Measurements from ENCODE around the gene CCDC150. TPM values are rescaled to one million over a fixed set of nuclear protein-coding genes. Genes with fewer than 3 reads are reported as not detected.
"Not testable (repeated sequence)": the region's sequence is repeated elsewhere in the genome, so short reads cannot be mapped to it uniquely, and the experiment has no call there.

CCDC150 gene
- total RNA-seq, 1 donor: 5.8 TPM

- H3K4me3 ChIP-seq (ENCODE audit: insufficient read depth, low read length): no peak overlapping the region
- H2AFZ ChIP-seq (ENCODE audit: low read length): peak overlapping the region; percentile 23
- DNase-seq (ENCODE audit: insufficient read length, low spot score, missing footprints): no peak
- H3K9me3 ChIP-seq (ENCODE audit: low read depth, low read length): no peaks in the 10 kb centered on the region
- peaks cover 10% of the 10 kb centered on the region for H3K4me1 ChIP-seq (ENCODE audit: insufficient read depth, low read length)
- no peaks in the 10 kb centered on the region for H3K79me2 ChIP-seq (ENCODE audit: insufficient read depth, low read length)
- TF ChIP-seq, protein P1, sequence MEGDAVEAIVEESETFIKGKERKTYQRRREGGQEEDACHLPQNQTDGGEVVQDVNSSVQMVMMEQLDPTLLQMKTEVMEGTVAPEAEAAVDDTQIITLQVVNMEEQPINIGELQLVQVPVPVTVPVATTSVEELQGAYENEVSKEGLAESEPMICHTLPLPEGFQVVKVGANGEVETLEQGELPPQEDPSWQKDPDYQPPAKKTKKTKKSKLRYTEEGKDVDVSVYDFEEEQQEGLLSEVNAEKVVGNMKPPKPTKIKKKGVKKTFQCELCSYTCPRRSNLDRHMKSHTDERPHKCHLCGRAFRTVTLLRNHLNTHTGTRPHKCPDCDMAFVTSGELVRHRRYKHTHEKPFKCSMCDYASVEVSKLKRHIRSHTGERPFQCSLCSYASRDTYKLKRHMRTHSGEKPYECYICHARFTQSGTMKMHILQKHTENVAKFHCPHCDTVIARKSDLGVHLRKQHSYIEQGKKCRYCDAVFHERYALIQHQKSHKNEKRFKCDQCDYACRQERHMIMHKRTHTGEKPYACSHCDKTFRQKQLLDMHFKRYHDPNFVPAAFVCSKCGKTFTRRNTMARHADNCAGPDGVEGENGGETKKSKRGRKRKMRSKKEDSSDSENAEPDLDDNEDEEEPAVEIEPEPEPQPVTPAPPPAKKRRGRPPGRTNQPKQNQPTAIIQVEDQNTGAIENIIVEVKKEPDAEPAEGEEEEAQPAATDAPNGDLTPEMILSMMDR (IDR thresholded peaks at IDR 0.05; ENCODE audit: extremely low read depth, low read depth, low read length): no peak
- no peak overlapping the region for H3K4me2 ChIP-seq (ENCODE audit: insufficient read depth, low read length)
- no peaks in the 10 kb centered on the region for H3K36me3 ChIP-seq (ENCODE audit: insufficient read depth, low read length)
- no peak overlapping the region for H3K27ac ChIP-seq (ENCODE audit: low read depth, low read length)
- H4K20me1 ChIP-seq (ENCODE audit: insufficient read depth, low read length): no peaks in the 10 kb centered on the region
- no peaks in the 10 kb centered on the region for H3K27me3 ChIP-seq (ENCODE audit: insufficient read depth, low read length)
These were observed 58.3 kb downstream of the CCDC150 start for GRCh38 chr2:196697825-196698224.

GRCh38 chr2:196702641-196703040 lies 63.1 kb downstream of the CCDC150 start:
- Histone ChIP-seq H2AFZ (ENCODE audit: low read length) (no peak overlapping the region), H3K4me3 (ENCODE audit: insufficient read depth, low read length) (no peak overlapping the region), H3K79me2 (ENCODE audit: insufficient read depth, low read length) (no peaks in the 10 kb centered on the region), H3K36me3 (ENCODE audit: insufficient read depth, low read length) (no peaks in the 10 kb centered on the region), H3K4me2 (ENCODE audit: insufficient read depth, low read length) (no peak overlapping the region), H3K27ac (ENCODE audit: low read depth, low read length) (peak overlapping the region; percentile 73), H4K20me1 (ENCODE audit: insufficient read depth, low read length) (no peaks in the 10 kb centered on the region), H3K4me1 (ENCODE audit: insufficient read depth, low read length) (peaks cover 6% of the 10 kb centered on the region), H3K9me3 (ENCODE audit: low read depth, low read length) (no peaks in the 10 kb centered on the region), H3K27me3 (ENCODE audit: insufficient read depth, low read length) (no peaks in the 10 kb centered on the region)
- no peak for DNase-seq (ENCODE audit: insufficient read length, low spot score, missing footprints)
- TF ChIP-seq, protein P1 (IDR thresholded peaks at IDR 0.05; ENCODE audit: extremely low read depth, low read depth, low read length): no peak

DNA sequence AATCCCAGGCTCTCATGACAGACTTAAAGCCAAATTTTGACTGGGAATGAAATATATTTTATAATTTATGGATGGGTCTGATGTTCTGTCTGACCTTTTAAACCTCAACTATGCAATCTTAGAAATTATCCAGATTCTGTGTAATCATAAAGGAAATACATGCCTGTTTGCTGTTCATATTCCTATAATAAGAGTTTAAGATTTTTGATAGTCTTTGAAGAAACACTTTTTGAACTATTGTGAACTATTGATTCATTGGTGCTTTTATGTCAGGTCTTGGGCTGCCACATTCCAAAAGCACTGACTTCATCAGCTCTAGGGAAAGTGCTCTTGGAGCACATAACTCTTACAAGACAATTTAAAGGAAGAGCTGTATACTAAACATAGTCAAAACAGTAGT lies 64.2 kb downstream of the CCDC150 start:
- H3K4me2 ChIP-seq (ENCODE audit: insufficient read depth, low read length): no peak overlapping the region
- peak overlapping the region; percentile 2 for H3K27ac ChIP-seq (ENCODE audit: low read depth, low read length)
- no peak for DNase-seq (ENCODE audit: insufficient read length, low spot score, missing footprints)
- no peak overlapping the region for H2AFZ ChIP-seq (ENCODE audit: low read length)
- H3K9me3 ChIP-seq (ENCODE audit: low read depth, low read length): no peaks in the 10 kb centered on the region
- no peak overlapping the region for H3K4me3 ChIP-seq (ENCODE audit: insufficient read depth, low read length)
- no peaks in the 10 kb centered on the region for H3K36me3 ChIP-seq (ENCODE audit: insufficient read depth, low read length)
- no peaks in the 10 kb centered on the region for H3K27me3 ChIP-seq (ENCODE audit: insufficient read depth, low read length)
- H4K20me1 ChIP-seq (ENCODE audit: insufficient read depth, low read length): no peaks in the 10 kb centered on the region
- TF ChIP-seq, protein P1 (IDR thresholded peaks at IDR 0.05; ENCODE audit: extremely low read depth, low read depth, low read length): no peak
- H3K79me2 ChIP-seq (ENCODE audit: insufficient read depth, low read length): no peaks in the 10 kb centered on the region
- H3K4me1 ChIP-seq (ENCODE audit: insufficient read depth, low read length): peaks cover 6% of the 10 kb centered on the region

DNA sequence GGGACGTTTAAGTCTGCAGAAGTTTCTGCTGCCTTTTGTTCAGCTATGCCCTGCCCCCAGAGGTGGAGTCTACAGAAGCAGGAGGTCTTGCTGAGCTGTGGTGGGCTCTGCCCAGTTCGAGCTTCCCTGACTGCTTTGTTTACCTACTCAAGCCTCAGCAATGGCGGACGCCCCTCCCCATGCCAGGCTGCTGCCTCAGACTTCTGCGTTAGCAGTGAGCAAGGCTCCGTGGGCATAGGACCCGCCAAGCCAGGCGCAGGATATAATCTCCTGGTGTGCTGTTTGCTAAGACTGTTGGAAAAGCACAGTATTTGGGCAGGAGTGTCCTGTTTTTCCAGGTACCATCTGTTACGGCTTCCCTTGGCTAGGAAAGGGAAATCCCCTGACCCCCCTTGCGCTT lies 70.5 kb downstream of the CCDC150 start:
- not testable (repeated sequence) for H3K27me3 ChIP-seq (ENCODE audit: insufficient read depth, low read length); H3K4me3 ChIP-seq (ENCODE audit: insufficient read depth, low read length); H3K36me3 ChIP-seq (ENCODE audit: insufficient read depth, low read length); DNase-seq (ENCODE audit: insufficient read length, low spot score, missing footprints); H3K27ac ChIP-seq (ENCODE audit: low read depth, low read length); H4K20me1 ChIP-seq (ENCODE audit: insufficient read depth, low read length); H3K9me3 ChIP-seq (ENCODE audit: low read depth, low read length); H3K4me2 ChIP-seq (ENCODE audit: insufficient read depth, low read length); H2AFZ ChIP-seq (ENCODE audit: low read length); H3K79me2 ChIP-seq (ENCODE audit: insufficient read depth, low read length); H3K4me1 ChIP-seq (ENCODE audit: insufficient read depth, low read length)

Measured in osteoblast (primary cell).